Gastroesophageal sphincter (tissue), 4 donors: ENCODE results near the gene RAD51B. TPM values are rescaled to one million over a fixed set of nuclear protein-coding genes. Genes with fewer than 3 reads are reported as not detected.
"Not testable (repeated sequence)": the region's sequence is repeated elsewhere in the genome, so short reads cannot be mapped to it uniquely, and the experiment has no call there.

Source experiments
- ATAC-seq: fragments of 150-250 bp; one replicate; pipeline ENCODE4 v1.9.1; 2016; ENCODE audit warnings: mild to moderate bottlenecking, moderate library complexity
- H3K27ac ChIP-seq, 4 donors: fragments of 200-600 bp; sonication (generic) in 3 of 4; 1 replicate in 3 of 4; 2 replicates in 1 of 4; pipeline ENCODE4 v1.5.1; 2016 to 2019
- H3K27me3 ChIP-seq: fragments of 200-600 bp; sonication (generic); one replicate; pipeline ENCODE4 v1.5.1; 2019
- H3K36me3 ChIP-seq, 2 donors: fragments of 200-600 bp; sonication (generic); one replicate each; pipeline ENCODE4 v1.5.1; 2019; ENCODE audit warnings: control low read depth in 1 of 2
- H3K4me1 ChIP-seq, 3 donors: fragments of 200-600 bp; sonication (generic); 1 replicate in 2 of 3; 2 replicates in 1 of 3; pipeline ENCODE4 v1.5.1; 2016 to 2019; ENCODE audit warnings: control low read depth in 2 of 3
- H3K4me3 ChIP-seq, 2 donors: fragments of 200-600 bp; sonication (generic); one replicate each; pipeline ENCODE4 v1.5.1; 2019; ENCODE audit warnings: mild to moderate bottlenecking in 1 of 2, moderate library complexity in 1 of 2
- H3K9me3 ChIP-seq, 3 donors: fragments of 200-600 bp; sonication (generic); one replicate each; pipeline ENCODE4 v1.5.1; 2017 to 2019; ENCODE audit warnings: control low read depth in 2 of 3
- EP300 ChIP-seq: sonication (generic); formaldehyde crosslinking; IDR thresholded peaks from one replicate; pipeline ENCODE4 v1.6.1; 2017; ENCODE audit warnings: antibody characterized with exemption, mild to moderate bottlenecking
- POLR2A ChIP-seq, 2 donors: fragments of 450-650 bp; IDR thresholded peaks; one replicate each; pipeline ENCODE4 v1.6.1; 2017; ENCODE audit warnings: antibody characterized with exemption in 2 of 2, mild to moderate bottlenecking in 2 of 2, moderate library complexity in 1 of 2
- POLR2AphosphoS5 ChIP-seq: sonication (generic); formaldehyde crosslinking; IDR thresholded peaks from one replicate; pipeline ENCODE4 v1.6.1; 2017; ENCODE audit warnings: antibody characterized with exemption
- WGBS, 2 donors: methylation state at CpG; one replicate each; pipeline ENCODE4 v1.1.5; 2018; ENCODE audit warnings: low coverage in 1 of 2; 5-methylcytosine and 5-hydroxymethylcytosine counted together
- total RNA-seq, 4 donors: library from RNA; depleted of rRNA; stranded (reverse); fragments of >200 nt; gene quantifications; one replicate each; pipeline ENCODE4 v1.1.0, GENCODE V29; 2016
- TF ChIP-seq, protein P1 (sequence below), 4 experiments: fragments of 200-600 bp in 2 of 4; fragments of 450-650 bp in 2 of 4; sonication (generic) in 1 of 4; IDR thresholded peaks; one replicate each; pipeline ENCODE4 v1.5.1; 2017 to 2019; ENCODE audit warnings: antibody characterized with exemption in 4 of 4, mild to moderate bottlenecking in 2 of 4, moderate library complexity in 2 of 4

The RAD51B gene
- total RNA-seq, 4 donors from 2014 or later = 5.1 to 7.0 (median 6.0) TPM

GRCh38 chr14:68301219-68301618, 481.6 kb downstream of the RAD51B start:
- Histone ChIP-seq H3K36me3 (no peaks in the 10 kb centered on the region), H3K27me3 (no peaks in the 10 kb centered on the region), H3K4me3 (no peak overlapping the region), H3K9me3 (no peaks in the 10 kb centered on the region), H3K27ac (no peak overlapping the region), H3K4me1 (peaks cover 0 to 23% (median 0%) of the 10 kb centered on the region in 3 donors)
- no peak for ATAC-seq
- no peak for TF ChIP-seq EP300
- WGBS, 2 donors = 42 to 67% methylated on average over 1 of the region's 1 CpG

GRCh38 chr14:68302938-68303337, 483.4 kb downstream of the RAD51B start:
- ATAC-seq, H3K36me3 ChIP-seq, H3K9me3 ChIP-seq, H3K27me3 ChIP-seq, H3K27ac ChIP-seq, H3K4me3 ChIP-seq: not testable (repeated sequence)
- 100% methylated on average over 1 to 2 of the region's 2 CpGs for WGBS, 2 donors
- peaks cover 6 to 29% (median 9%) of the 10 kb centered on the region in 3 donors for H3K4me1 ChIP-seq

DNA sequence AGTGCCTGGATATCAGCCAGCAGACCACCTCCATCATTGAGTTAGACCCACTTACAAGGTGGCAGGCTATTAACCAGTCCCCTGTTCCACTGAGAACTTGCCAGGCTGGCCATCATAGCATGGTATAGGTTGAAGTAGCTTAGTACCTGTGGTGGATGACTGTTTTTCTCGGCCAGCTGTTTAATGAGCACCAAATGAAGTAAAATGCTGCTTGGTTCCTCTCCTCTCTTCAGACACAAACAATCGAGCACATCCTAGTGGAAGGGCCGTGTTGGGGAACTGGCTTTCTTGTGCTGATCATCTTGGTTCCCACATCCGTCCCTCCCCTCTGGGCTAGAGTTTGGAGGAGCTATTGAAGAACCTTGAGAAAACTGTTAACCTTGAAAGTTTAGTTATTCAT, 486.2 kb downstream of the RAD51B start:
- H3K36me3 ChIP-seq = no peaks in the 10 kb centered on the region
- H3K9me3 ChIP-seq = no peaks in the 10 kb centered on the region
- TF ChIP-seq POLR2A (IDR thresholded peaks at IDR 0.05) (no peak), EP300 (no peak), POLR2AphosphoS5 (no peak)
- TF ChIP-seq, protein P1, sequence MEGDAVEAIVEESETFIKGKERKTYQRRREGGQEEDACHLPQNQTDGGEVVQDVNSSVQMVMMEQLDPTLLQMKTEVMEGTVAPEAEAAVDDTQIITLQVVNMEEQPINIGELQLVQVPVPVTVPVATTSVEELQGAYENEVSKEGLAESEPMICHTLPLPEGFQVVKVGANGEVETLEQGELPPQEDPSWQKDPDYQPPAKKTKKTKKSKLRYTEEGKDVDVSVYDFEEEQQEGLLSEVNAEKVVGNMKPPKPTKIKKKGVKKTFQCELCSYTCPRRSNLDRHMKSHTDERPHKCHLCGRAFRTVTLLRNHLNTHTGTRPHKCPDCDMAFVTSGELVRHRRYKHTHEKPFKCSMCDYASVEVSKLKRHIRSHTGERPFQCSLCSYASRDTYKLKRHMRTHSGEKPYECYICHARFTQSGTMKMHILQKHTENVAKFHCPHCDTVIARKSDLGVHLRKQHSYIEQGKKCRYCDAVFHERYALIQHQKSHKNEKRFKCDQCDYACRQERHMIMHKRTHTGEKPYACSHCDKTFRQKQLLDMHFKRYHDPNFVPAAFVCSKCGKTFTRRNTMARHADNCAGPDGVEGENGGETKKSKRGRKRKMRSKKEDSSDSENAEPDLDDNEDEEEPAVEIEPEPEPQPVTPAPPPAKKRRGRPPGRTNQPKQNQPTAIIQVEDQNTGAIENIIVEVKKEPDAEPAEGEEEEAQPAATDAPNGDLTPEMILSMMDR (IDR thresholded peaks at IDR 0.05) = no peak
- ATAC-seq = no peak
- H3K4me3 ChIP-seq = no peak overlapping the region
- WGBS, 2 donors = 78 to 95% methylated on average over 3 to 4 of the region's 4 CpGs
- peaks cover 24 to 41% (median 27%) of the 10 kb centered on the region in 3 donors for H3K4me1 ChIP-seq
- peak overlapping the region in 2 of 4 donors; percentile 12 to 25 for H3K27ac ChIP-seq
- H3K27me3 ChIP-seq = no peaks in the 10 kb centered on the region

DNA sequence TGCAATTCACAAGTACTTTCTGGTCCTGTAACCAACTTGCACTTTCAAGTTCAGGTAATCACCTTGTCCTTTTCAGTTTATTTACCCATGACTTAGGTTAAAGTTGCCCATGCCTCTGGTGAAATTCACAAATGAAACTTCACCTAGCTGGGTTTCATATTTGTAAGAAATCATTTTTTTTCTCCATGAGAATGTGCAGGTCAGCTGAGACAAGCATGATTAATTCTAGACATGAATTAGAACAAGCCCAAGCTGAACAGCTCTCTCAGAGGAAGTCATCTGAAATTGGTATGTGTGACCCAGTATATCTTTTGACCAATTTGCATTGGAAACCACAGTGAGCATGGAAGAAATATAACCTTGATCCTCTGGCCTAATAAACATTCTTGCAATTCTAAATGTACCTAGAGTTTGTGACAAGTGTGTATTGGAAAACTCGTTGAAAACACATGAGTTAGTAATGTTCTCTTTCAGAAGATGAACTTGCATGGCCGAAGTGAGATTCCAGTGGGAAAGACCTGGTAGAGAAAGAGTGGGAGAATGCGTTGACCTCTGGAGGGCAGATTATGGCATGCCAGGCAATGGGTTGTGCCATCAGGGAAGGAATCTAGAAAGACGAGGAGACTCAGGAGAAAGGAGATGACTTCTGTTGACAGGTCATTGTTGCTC, 486.8 kb downstream of the RAD51B start:
- no peak for ATAC-seq
- WGBS, 2 donors = 92% methylated on average over 3 to 4 of the region's 4 CpGs
- peak overlapping the region in 2 of 4 donors; percentile 79 to 83 for H3K27ac ChIP-seq

DNA sequence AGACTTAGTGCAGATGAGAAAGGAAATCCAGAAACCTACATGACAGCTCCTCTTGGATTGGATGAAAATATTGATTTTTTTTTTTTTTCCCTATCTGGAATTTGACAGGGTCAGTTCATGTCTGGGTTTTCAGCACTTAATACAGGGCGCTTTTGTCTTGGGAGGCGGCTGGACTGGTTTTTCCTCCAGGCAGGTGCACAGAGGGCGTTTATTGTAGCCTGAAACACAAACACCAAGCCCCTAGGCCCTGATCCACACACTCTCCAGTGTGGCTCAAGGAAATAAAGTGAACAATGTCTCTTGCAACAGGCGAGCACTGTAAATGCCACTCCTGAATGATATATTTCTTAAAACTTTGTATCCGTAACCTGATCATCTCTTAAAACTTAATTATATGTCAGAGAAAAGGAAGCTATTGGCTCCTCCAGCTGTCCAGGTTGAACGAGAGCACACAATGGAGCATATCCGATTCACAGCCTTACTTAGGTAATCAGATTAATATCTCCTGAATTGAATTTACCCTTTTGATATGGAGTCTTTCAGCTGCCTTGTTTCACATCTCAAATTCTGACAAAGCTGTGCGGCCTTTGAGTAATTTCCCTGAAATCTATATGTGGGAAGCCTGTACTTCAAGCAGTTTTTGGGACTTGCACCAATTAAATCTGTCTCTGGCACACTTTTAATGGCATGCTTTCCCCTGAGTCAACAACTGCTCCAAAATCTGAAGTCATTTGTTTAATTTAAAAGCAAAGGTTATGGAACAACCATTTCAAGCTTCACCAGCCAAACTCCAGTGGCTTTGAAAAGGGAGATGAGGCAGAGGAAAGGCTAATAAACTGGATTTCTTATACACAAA, 487.6 kb downstream of the RAD51B start:
- no peaks in the 10 kb centered on the region for H3K36me3 ChIP-seq
- H3K27me3 ChIP-seq = no peaks in the 10 kb centered on the region
- H3K4me3 ChIP-seq = no peak overlapping the region
- ATAC-seq = peak; percentile 63
- H3K9me3 ChIP-seq = no peaks in the 10 kb centered on the region
- H3K27ac ChIP-seq = peak overlapping the region; percentile 46 to 83 (median 80)
- no peak for TF ChIP-seq POLR2A (IDR thresholded peaks at IDR 0.05)
- peak; percentile 47 for TF ChIP-seq POLR2AphosphoS5
- 63 to 64% methylated on average over 6 to 7 of the region's 8 CpGs for whole genome bisulfite sequencing, 2 donors
- peaks cover 24 to 41% (median 27%) of the 10 kb centered on the region in 3 donors for H3K4me1 ChIP-seq

More for the DNA sequence above, 486.8 kb downstream of the RAD51B start:
- peaks cover 24 to 41% (median 27%) of the 10 kb centered on the region in 3 donors for H3K4me1 ChIP-seq
- TF ChIP-seq, protein P1 (IDR thresholded peaks at IDR 0.05) = no peak
- TF ChIP-seq EP300 (no peak), POLR2AphosphoS5 (no peak), POLR2A (IDR thresholded peaks at IDR 0.05) (no peak)
- H3K27me3 ChIP-seq = no peaks in the 10 kb centered on the region
- no peaks in the 10 kb centered on the region for H3K36me3 ChIP-seq
- no peak overlapping the region for H3K4me3 ChIP-seq
- no peaks in the 10 kb centered on the region for H3K9me3 ChIP-seq

DNA sequence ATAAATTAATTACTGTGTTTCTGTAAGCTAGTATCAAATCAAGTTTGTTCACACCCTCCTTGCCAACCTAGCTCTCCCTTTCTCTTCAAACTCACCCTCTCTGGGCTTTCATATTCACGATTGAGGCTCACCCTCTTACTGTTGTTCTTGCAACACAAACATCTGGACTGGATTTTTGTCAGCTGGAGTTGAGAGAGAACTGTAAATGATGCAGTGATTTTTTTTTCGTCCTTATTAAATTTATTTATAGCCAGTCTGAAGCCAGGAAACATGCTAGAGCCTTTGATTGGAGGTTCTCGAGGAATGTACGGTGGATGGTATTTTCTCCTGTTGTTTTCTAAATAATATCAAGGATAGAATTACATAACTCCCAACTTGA, 488.2 kb downstream of the RAD51B start:
- WGBS, 2 donors = 14 to 17% methylated on average over 4 of the region's 4 CpGs
- TF ChIP-seq POLR2A (IDR thresholded peaks at IDR 0.05) (no peak), POLR2AphosphoS5 (peak; percentile 80), EP300 (no peak)
- TF ChIP-seq, protein P1 (IDR thresholded peaks at IDR 0.05) = no peak
- Histone ChIP-seq H3K4me3 (no peak overlapping the region), H3K4me1 (peaks cover 24 to 41% (median 27%) of the 10 kb centered on the region in 3 donors), H3K9me3 (no peaks in the 10 kb centered on the region), H3K36me3 (no peaks in the 10 kb centered on the region), H3K27me3 (no peaks in the 10 kb centered on the region), H3K27ac (peak overlapping the region; percentile 46 to 83 (median 80))
- peak; percentile 81 for ATAC-seq
